Measurements from ENCODE around the gene NPR2. TPM values are rescaled to one million over a fixed set of nuclear protein-coding genes. Genes with fewer than 3 reads are reported as not detected.

NPR2 gene
- total RNA-seq, result 10 to 100 TPM in 1 of 2 donors, 1 to 10 TPM in 1; 6.7 to 11.5 TPM

GRCh38 chr9:35791297-35791921, at the start of gene NPR2:
NPR2 (plus strand) TSS chr9:35791591; CDS start chr9:35792409, 818 bp downstream.
- Mint-ChIP-seq H3K27ac (no peak within 1 kb of the TSS), H3K27me3 (ENCODE audit: low read depth) (no peaks in the 10 kb centered on the region)

DNA sequence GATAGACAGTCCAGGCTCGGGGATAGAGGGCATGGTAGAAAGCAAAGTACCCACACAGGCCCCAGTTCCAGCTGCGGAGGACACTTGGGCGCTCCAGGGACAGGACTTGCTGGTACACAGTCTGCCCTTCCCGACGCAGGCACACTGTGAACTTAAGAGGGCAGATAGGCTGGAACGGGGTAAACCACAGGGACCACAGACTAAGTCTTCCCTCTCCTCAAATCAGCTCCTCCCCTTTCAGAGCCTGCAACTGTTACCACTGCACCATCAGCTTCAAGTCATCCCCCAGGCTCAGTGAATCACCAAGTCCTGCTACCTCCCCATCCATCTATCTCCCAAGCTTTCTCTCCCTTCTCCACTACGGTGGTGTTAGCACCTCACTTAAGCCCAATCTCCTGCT, 49.7 kb upstream of the NPR2 start:
- H3K36me3 Mint-ChIP-seq (ENCODE audit: insufficient read depth in 2 of 2), result peaks cover 4 to 15% of the 10 kb centered on the region in 2 donors
- H3K27me3 Mint-ChIP-seq (ENCODE audit: low read depth), result no peaks in the 10 kb centered on the region
- no peak for DNase-seq
- peaks cover 38% of the 10 kb centered on the region for H3K4me1 Mint-ChIP-seq (ENCODE audit: low read depth)
- H3K27ac Mint-ChIP-seq, result no peak overlapping the region
- no peaks in the 10 kb centered on the region for H3K9me3 Mint-ChIP-seq
- peak; percentile 46 to 52 for ATAC-seq (replicated peaks in 1 of 2)
- H3K4me3 Mint-ChIP-seq, result no peak overlapping the region

More at GRCh38 chr9:35791297-35791921, at the start of gene NPR2:
- Mint-ChIP-seq H3K9me3 (no peaks in the 10 kb centered on the region), H3K4me3 (no peak within 1 kb of the TSS), H3K36me3 (ENCODE audit: insufficient read depth in 2 of 2) (no peaks in the 10 kb centered on the region), H3K4me1 (ENCODE audit: low read depth) (no peaks in the 10 kb centered on the region)
- ATAC-seq (replicated peaks in 1 of 2) (no peak), DNase-seq (no peak)

GRCh38 chr9:35743452-35743851, 47.9 kb upstream of the NPR2 start:
- Mint-ChIP-seq H3K36me3 (ENCODE audit: insufficient read depth in 2 of 2) (peaks cover 4 to 13% of the 10 kb centered on the region in 2 donors), H3K4me1 (ENCODE audit: low read depth) (peaks cover 53% of the 10 kb centered on the region), H3K27me3 (ENCODE audit: low read depth) (no peaks in the 10 kb centered on the region)

GRCh38 chr9:35743880-35744518, 47.4 kb upstream of the NPR2 start:
- ATAC-seq (replicated peaks in 1 of 2) (no peak), DNase-seq (no peak)
- Mint-ChIP-seq H3K27ac (no peak overlapping the region), H3K4me1 (ENCODE audit: low read depth) (peaks cover 53% of the 10 kb centered on the region), H3K9me3 (no peaks in the 10 kb centered on the region), H3K36me3 (ENCODE audit: insufficient read depth in 2 of 2) (peaks cover 4 to 8% of the 10 kb centered on the region in 2 donors), H3K27me3 (ENCODE audit: low read depth) (no peaks in the 10 kb centered on the region), H3K4me3 (no peak overlapping the region)

More at GRCh38 chr9:35743452-35743851, 47.9 kb upstream of the NPR2 start:
- H3K4me3 Mint-ChIP-seq, result no peak overlapping the region
- ATAC-seq (replicated peaks in 1 of 2) (no peak), DNase-seq (no peak)
- no peak overlapping the region for H3K27ac Mint-ChIP-seq
- no peaks in the 10 kb centered on the region for H3K9me3 Mint-ChIP-seq

DNA sequence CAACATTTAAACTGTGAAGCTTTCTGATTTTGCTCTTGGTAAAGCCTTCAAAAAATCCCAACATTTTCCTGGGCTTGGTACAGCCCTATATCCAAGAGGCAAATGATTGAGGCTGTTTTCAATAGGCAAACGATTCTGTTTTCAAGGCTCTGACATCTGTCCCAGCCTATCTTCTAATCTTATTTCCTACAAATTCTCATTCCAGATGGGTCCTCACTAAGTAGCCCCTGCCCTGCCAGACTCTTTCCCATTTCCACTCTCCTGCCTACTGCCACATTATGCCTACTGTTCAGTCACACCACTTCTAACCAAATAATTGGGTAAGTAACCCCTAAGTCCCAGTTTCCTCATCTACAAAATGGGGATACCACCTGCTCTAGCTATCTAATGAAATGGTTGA, 45.8 kb upstream of the NPR2 start:
- DNase-seq, result no peak
- ATAC-seq (replicated peaks in 1 of 2), result no peak
- H3K9me3 Mint-ChIP-seq, result no peaks in the 10 kb centered on the region
- peaks cover 62% of the 10 kb centered on the region for H3K4me1 Mint-ChIP-seq (ENCODE audit: low read depth)
- peaks cover 2 to 7% of the 10 kb centered on the region in 2 donors for H3K36me3 Mint-ChIP-seq (ENCODE audit: insufficient read depth in 2 of 2)
- H3K27ac Mint-ChIP-seq, result peak overlapping the region; percentile 46
- peak overlapping the region; percentile 81 to 91 for H3K4me3 Mint-ChIP-seq
- no peaks in the 10 kb centered on the region for H3K27me3 Mint-ChIP-seq (ENCODE audit: low read depth)

DNA sequence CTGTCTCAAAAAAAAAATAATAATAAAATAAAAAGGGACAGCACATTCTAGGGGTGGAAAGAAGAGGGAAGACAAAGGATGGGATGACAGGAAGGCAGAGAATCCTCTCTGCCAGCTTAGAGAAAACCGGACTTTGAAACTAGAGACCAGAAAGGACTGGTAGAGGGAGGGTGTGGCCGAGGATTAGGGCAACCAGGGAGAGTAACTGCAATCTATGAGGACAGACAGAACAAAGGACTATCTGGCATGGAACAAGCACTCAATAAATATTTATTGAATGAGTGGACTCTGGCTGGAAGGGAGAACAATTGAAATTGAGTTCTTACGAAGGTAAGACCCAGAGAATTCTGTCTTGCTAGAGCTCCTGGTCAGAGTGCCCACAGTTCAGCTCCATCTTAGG, 44.8 kb upstream of the NPR2 start:
- H3K4me3 Mint-ChIP-seq, result peak overlapping the region; percentile 91 to 93
- peaks cover 2 to 6% of the 10 kb centered on the region in 2 donors for H3K36me3 Mint-ChIP-seq (ENCODE audit: insufficient read depth in 2 of 2)
- no peak overlapping the region for H3K27ac Mint-ChIP-seq
- peaks cover 68% of the 10 kb centered on the region for H3K4me1 Mint-ChIP-seq (ENCODE audit: low read depth)
- ATAC-seq (replicated peaks in 1 of 2) (no peak), DNase-seq (no peak)
- no peaks in the 10 kb centered on the region for H3K27me3 Mint-ChIP-seq (ENCODE audit: low read depth)
- H3K9me3 Mint-ChIP-seq, result no peaks in the 10 kb centered on the region

GRCh38 chr9:35748242-35748857, 43.0 kb upstream of the NPR2 start:
- H3K4me3 Mint-ChIP-seq, result peak overlapping the region; percentile 91 to 93
- H3K4me1 Mint-ChIP-seq (ENCODE audit: low read depth), result peaks cover 56% of the 10 kb centered on the region
- H3K27ac Mint-ChIP-seq, result peak overlapping the region; percentile 63
- ATAC-seq (replicated peaks in 1 of 2) (no peak), DNase-seq (no peak)
- H3K36me3 Mint-ChIP-seq (ENCODE audit: insufficient read depth in 2 of 2), result peaks cover 2 to 7% of the 10 kb centered on the region in 2 donors
- no peaks in the 10 kb centered on the region for H3K27me3 Mint-ChIP-seq (ENCODE audit: low read depth)
- H3K9me3 Mint-ChIP-seq, result no peaks in the 10 kb centered on the region

DNA sequence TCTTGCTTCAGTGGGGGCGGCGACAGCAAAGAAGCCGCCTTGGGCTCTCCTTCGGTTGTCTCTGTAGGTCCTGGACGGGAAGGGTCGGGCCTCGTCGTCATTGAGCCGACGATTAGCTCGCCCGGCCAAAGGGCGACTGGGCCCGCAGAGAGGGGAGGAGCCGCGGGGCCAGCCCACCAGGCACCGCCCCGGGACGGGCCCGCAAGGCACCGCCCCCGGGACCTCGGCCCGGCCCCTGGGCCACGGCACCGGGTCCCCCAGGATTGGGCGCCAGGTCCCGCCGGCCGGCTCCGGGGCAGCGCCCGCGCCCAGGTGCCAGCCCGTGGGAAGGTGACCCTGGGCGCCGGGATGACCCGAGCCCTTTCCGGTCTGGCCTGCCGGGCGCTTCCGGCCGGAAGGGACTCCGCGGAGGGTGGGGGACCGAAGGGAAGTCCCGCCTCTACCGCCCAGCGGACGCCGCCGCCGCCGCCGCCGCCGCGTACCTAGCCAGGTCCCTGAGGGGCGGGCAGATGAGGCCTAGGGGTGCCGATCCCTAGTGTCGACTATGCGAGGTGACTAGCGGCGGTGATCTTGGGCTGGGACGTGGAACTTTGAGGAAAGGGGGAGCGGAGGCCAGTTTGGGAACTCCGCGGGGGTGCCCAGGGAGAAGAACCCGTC, 42.4 kb upstream of the NPR2 start, which contains the start of the genes GBA2 and RGP1:
TSS of gene GBA2 (minus strand) at position 371 of the 657 bp plus-strand sequence. CDS start 524 bp downstream, outside the sequence.
TSS of gene RGP1 (plus strand) at position 430 of the 657 bp plus-strand sequence. CDS start 469 bp downstream, outside the sequence.
- ATAC-seq (replicated peaks in 1 of 2) (peak; percentile 90), DNase-seq (peak; percentile 83 to 89)
- no peaks in the 10 kb centered on the region for H3K27me3 Mint-ChIP-seq (ENCODE audit: low read depth)
- peak within 1 kb of the TSS; percentile 89 for H3K27ac Mint-ChIP-seq
- H3K4me3 Mint-ChIP-seq, result peak within 1 kb of the TSS; percentile 97
- H3K4me1 Mint-ChIP-seq (ENCODE audit: low read depth), result peaks cover 52% of the 10 kb centered on the region
- no peaks in the 10 kb centered on the region for H3K9me3 Mint-ChIP-seq
- peaks cover 2 to 5% of the 10 kb centered on the region in 2 donors for H3K36me3 Mint-ChIP-seq (ENCODE audit: insufficient read depth in 2 of 2)

DNA sequence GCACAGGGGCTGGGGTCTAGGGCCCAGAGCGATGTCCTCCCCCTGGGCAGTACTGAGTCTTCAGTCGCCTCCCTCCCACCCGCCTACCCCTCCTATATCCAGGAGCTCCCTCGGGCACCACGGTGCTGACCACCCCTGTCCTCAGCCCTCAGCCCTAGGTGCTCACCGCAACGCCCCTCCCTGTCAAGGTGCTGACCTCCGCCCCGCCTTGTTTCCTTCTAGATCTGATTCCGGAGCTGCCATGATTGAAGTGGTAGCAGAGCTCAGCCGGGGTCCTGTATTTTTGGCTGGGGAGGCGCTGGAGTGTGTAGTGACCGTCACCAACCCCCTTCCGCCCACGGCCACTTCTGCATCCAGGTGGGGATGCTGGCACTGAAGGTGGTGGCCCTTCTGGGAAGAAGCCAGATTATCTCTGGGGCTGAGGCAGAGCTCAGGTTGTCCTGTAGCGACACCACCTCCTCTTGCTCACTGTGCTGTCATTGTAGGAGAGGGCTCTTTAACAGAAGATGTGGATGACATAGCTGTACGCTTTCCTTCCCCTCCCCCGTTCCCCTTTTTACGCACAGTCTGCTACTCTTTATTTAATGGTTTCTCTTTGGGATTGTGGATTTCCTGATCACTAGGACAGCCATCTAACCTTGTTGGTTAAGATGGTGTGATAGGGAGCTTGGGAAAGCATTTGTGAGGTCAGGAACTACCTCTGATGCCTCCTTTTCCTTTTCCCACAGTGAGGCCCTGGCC, 41.7 kb upstream of the NPR2 start:
- H3K9me3 Mint-ChIP-seq, result no peaks in the 10 kb centered on the region
- H3K4me1 Mint-ChIP-seq (ENCODE audit: low read depth), result peaks cover 49% of the 10 kb centered on the region
- peak overlapping the region; percentile 89 for H3K27ac Mint-ChIP-seq
- H3K36me3 Mint-ChIP-seq (ENCODE audit: insufficient read depth in 2 of 2), result peaks cover 2 to 5% of the 10 kb centered on the region in 2 donors
- H3K4me3 Mint-ChIP-seq, result peak overlapping the region; percentile 97
- H3K27me3 Mint-ChIP-seq (ENCODE audit: low read depth), result no peaks in the 10 kb centered on the region
- ATAC-seq (replicated peaks in 1 of 2) (peak; percentile 62), DNase-seq (peak; percentile 62 to 63)

DNA sequence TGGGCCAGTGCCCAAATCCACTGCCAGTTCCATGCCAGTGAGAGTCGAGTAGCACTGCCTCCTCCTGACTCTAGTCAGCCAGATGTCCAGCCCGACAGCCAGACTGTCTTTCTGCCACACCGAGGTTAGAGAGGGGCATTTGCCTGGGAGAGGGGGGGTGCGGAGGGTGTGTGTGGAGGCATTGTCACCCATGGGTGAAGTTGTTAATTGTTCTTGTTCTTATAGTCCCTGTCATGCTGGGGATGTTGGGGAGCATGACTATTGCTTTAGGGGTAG, 41.2 kb upstream of the NPR2 start:
- ATAC-seq (replicated peaks in 1 of 2) (no peak), DNase-seq (no peak)
- H3K4me1 Mint-ChIP-seq (ENCODE audit: low read depth), result peaks cover 46% of the 10 kb centered on the region
- H3K27me3 Mint-ChIP-seq (ENCODE audit: low read depth), result no peaks in the 10 kb centered on the region
- H3K9me3 Mint-ChIP-seq, result no peaks in the 10 kb centered on the region
- peaks cover 2 to 5% of the 10 kb centered on the region in 2 donors for H3K36me3 Mint-ChIP-seq (ENCODE audit: insufficient read depth in 2 of 2)
- H3K4me3 Mint-ChIP-seq, result peak overlapping the region; percentile 97
- H3K27ac Mint-ChIP-seq, result peak overlapping the region; percentile 89

DNA sequence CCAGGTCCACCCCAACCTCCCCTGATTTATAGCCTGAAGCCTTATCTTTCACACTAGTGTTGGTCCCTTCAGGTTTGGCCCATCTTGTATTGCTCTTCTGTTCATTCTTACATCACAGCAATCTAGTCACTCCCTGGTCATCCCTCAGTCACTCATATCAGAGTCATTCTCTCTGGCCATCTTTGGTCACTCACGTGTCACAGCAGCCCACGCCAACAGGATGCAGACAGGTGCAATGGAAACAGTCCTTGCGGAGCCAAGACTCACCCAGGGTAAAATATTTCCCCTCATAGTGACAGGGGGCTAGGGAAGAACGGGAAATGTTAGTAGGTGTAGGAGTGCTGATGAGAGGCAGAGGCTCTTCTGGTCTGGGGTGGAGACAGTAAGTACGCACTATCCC, 37.9 kb upstream of the NPR2 start:
- Mint-ChIP-seq H3K9me3 (no peaks in the 10 kb centered on the region), H3K27me3 (ENCODE audit: low read depth) (no peaks in the 10 kb centered on the region), H3K4me3 (no peak overlapping the region), H3K36me3 (ENCODE audit: insufficient read depth in 2 of 2) (peaks cover 4 to 7% of the 10 kb centered on the region in 2 donors), H3K4me1 (ENCODE audit: low read depth) (peaks cover 41% of the 10 kb centered on the region), H3K27ac (no peak overlapping the region)
- no peak for DNase-seq
- ATAC-seq (replicated peaks in 1 of 2), result no peak

GRCh38 chr9:35754264-35754663, 37.1 kb upstream of the NPR2 start, which contains the start of gene MSMP:
MSMP (minus strand) TSS chr9:35754276; CDS start chr9:35754129, 147 bp downstream.
- Mint-ChIP-seq H3K27ac (no peak within 1 kb of the TSS), H3K4me1 (ENCODE audit: low read depth) (peaks cover 49% of the 10 kb centered on the region), H3K9me3 (no peaks in the 10 kb centered on the region), H3K27me3 (ENCODE audit: low read depth) (no peaks in the 10 kb centered on the region), H3K4me3 (no peak within 1 kb of the TSS), H3K36me3 (ENCODE audit: insufficient read depth in 2 of 2) (peaks cover 4 to 7% of the 10 kb centered on the region in 2 donors)
- DNase-seq (no peak), ATAC-seq (replicated peaks in 1 of 2) (no peak)
